GM23338 (cell line): Measurements from ENCODE around the gene TULP4. TPM values are rescaled to one million over a fixed set of nuclear protein-coding genes. Genes with fewer than 3 reads are reported as not detected.
"Not testable (repeated sequence)": the region's sequence is repeated elsewhere in the genome, so short reads cannot be mapped to it uniquely, and the experiment has no call there.

Source experiments
- ATAC-seq: fragments of 200-7000 bp; cut with Tn5 transposase; 3 replicates; pipeline ENCODE4 v1.9.1; 2020
- DNase-seq: peaks from one replicate; pipeline ENCODE4 v3.0.0-alpha.2; 2015; ENCODE audit warnings: low spot score
- H2AFZ ChIP-seq: fragments of 200-600 bp; sonication (generic); 2 replicates; pipeline ENCODE4 v1.8.0; 2016; ENCODE audit warnings: antibody characterized with exemption, mild to moderate bottlenecking, moderate library complexity
- H3F3A ChIP-seq: fragments of 200-600 bp; sonication (generic); replicated peaks from 2 replicates; pipeline ENCODE4 v1.8.0; 2017; ENCODE audit warnings: antibody characterized with exemption, mixed run types, low read depth
- H3K27ac ChIP-seq: fragments of 200-600 bp; sonication (generic); 2 replicates; pipeline ENCODE4 v1.6.1; 2016; ENCODE audit warnings: low read depth
- H3K27me3 ChIP-seq: fragments of 200-600 bp; sonication (generic); 2 replicates; pipeline ENCODE4 v1.8.0; 2016; ENCODE audit warnings: mild to moderate bottlenecking, mixed run types, moderate library complexity; ENCODE audit not compliant: insufficient read depth
- H3K36me3 ChIP-seq: fragments of 200-600 bp; sonication (generic); 2 replicates; pipeline ENCODE4 v1.8.0; 2016; ENCODE audit warnings: mild to moderate bottlenecking; ENCODE audit not compliant: insufficient read depth
- H3K4me1 ChIP-seq: fragments of 200-600 bp; sonication (generic); 2 replicates; pipeline ENCODE4 v1.8.0; 2016; ENCODE audit warnings: mild to moderate bottlenecking, moderate library complexity; ENCODE audit not compliant: insufficient read depth
- H3K4me2 ChIP-seq: fragments of 200-600 bp; sonication (generic); 2 replicates; pipeline ENCODE4 v1.7.1; 2017; ENCODE audit warnings: mixed run types
- H3K4me3 ChIP-seq: fragments of 200-600 bp; sonication (generic); 2 replicates; pipeline ENCODE4 v1.6.1; 2016; ENCODE audit warnings: mixed run types
- H3K79me2 ChIP-seq: fragments of 200-600 bp; sonication (generic); replicated peaks from 2 replicates; pipeline ENCODE4 v1.8.0; 2017; ENCODE audit warnings: mild to moderate bottlenecking; ENCODE audit not compliant: insufficient read depth
- H3K9me2 ChIP-seq: fragments of 200-600 bp; sonication (generic); 2 replicates; pipeline ENCODE4 v1.8.0; 2017; ENCODE audit not compliant: insufficient read depth
- H4K20me1 ChIP-seq: fragments of 200-600 bp; sonication (generic); replicated peaks from 2 replicates; pipeline ENCODE4 v1.8.0; 2017; ENCODE audit warnings: mild to moderate bottlenecking; ENCODE audit not compliant: insufficient read depth
- H3K27ac Mint-ChIP-seq: 2 replicates; pipeline ENCODE4 v1.8.0; 2020; ENCODE audit warnings: inconsistent platforms, mild to moderate bottlenecking, moderate library complexity, mixed read lengths
- H3K27me3 Mint-ChIP-seq: 3 replicates; pipeline ENCODE4 v1.8.0; 2022; ENCODE audit warnings: low read depth, mild to moderate bottlenecking, moderate library complexity, mixed read lengths, inconsistent platforms; ENCODE audit not compliant: insufficient read depth, poor library complexity
- H3K36me3 Mint-ChIP-seq: 3 replicates; pipeline ENCODE4 v1.8.0; 2021; ENCODE audit warnings: low read depth, mild to moderate bottlenecking, inconsistent platforms, moderate library complexity, mixed read lengths
- H3K4me1 Mint-ChIP-seq: 3 replicates; pipeline ENCODE4 v1.8.0; 2020; ENCODE audit warnings: mild to moderate bottlenecking, inconsistent platforms, mixed read lengths
- H3K4me3 Mint-ChIP-seq: 3 replicates; pipeline ENCODE4 v1.8.0; 2021; ENCODE audit warnings: moderate library complexity, mild to moderate bottlenecking, inconsistent platforms, mixed read lengths
- H3K9me3 Mint-ChIP-seq: 3 replicates; pipeline ENCODE4 v1.8.0; 2020; ENCODE audit warnings: moderate library complexity, mild to moderate bottlenecking, inconsistent platforms, mixed read lengths
- EZH2 ChIP-seq: fragments of 200-600 bp; sonication (generic); IDR thresholded peaks from one replicate; pipeline ENCODE4 v1.8.0; 2017; ENCODE audit warnings: antibody characterized with exemption, mild to moderate bottlenecking, low read depth; ENCODE audit not compliant: unreplicated experiment
- EZH2phosphoT487 ChIP-seq: fragments of 200-600 bp; sonication (generic); IDR thresholded peaks from one replicate; pipeline ENCODE4 v1.8.1; 2018; ENCODE audit warnings: antibody characterized with exemption; ENCODE audit not compliant: unreplicated experiment
- JUNB ChIP-seq: IDR thresholded peaks from one replicate; pipeline ENCODE4 v1.6.1; 2016; ENCODE audit warnings: antibody characterized with exemption; ENCODE audit not compliant: unreplicated experiment
- NANOG ChIP-seq: IDR thresholded peaks from 2 replicates; pipeline ENCODE4 v1.6.1; 2016; ENCODE audit warnings: antibody characterized with exemption, borderline replicate concordance
- POLR2AphosphoS5 ChIP-seq: IDR thresholded peaks from 2 replicates; pipeline ENCODE4 v1.6.1; 2016; ENCODE audit warnings: antibody characterized with exemption, low read depth
- ZNF114 ChIP-seq: fragments of 250-450 bp; sonication (Bioruptor Pico); IDR thresholded peaks from 2 replicates; pipeline ENCODE4 v1.5.0; 2020; ENCODE audit warnings: mild to moderate bottlenecking, moderate library complexity
- ZNF331 ChIP-seq: fragments of 250-450 bp; sonication (Bioruptor Pico); IDR thresholded peaks from 2 replicates; pipeline ENCODE4 v1.5.0; 2020; ENCODE audit warnings: low read depth, mild to moderate bottlenecking, moderate library complexity
- polyA plus RNA-seq: library from polyadenylated mRNA; unstranded; fragments of >200 nt; fragmentation: Nextera tagmentation; extraction: Ambion mirVana; gene quantifications from 2 replicates; pipeline ENCODE4 v1.2.1, GENCODE V29; 2016
- total RNA-seq: library from RNA; depleted of rRNA; stranded (reverse); fragments of >200 nt; shearing (Covaris generic); gene quantifications from 2 replicates; pipeline ENCODE4 v1.2.3, GENCODE V29; 2014
- TF ChIP-seq, protein P1 (sequence below): fragments of 250-450 bp; sonication (Bioruptor Pico); IDR thresholded peaks from 2 replicates; pipeline ENCODE4 v1.5.0; 2020; ENCODE audit warnings: mild to moderate bottlenecking, moderate library complexity
- TF ChIP-seq, protein P2 (sequence below): IDR thresholded peaks from 2 replicates; pipeline ENCODE4 v1.6.1; 2016; ENCODE audit warnings: antibody characterized with exemption
- TF ChIP-seq, protein P3 (sequence below), 2 experiments: fragments of 200-600 bp in 1 of 2; sonication (generic) in 1 of 2; conservative IDR thresholded peaks; 2 replicates each; pipeline versions ENCODE4 v1.5.1 to v1.6.1; 2016 to 2017; ENCODE audit warnings: antibody characterized with exemption in 2 of 2, low read depth in 2 of 2, mild to moderate bottlenecking in 2 of 2, moderate library complexity in 1 of 2

TULP4 gene
- total and polyA plus RNA-seq, 2 experiments from 2014 or later, result 31.2 to 50.2 TPM

DNA sequence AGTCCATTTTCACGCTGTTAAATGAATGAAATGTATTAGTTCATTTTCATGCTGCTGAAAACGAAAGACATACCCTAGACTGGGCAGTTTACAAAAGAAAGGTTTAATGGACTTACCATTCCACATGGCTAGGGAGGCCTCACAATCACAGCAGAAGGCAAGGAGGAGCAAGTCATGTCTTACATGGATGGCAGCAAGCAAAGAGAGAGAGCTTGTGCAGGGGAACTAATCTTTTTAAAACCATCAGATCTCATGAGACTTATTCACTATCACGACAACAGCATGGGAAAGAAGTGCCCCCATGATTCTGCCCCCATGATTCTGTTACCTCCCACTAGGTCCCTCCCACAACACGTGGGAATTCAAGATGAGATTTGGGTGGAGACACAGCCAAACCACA lies 79.7 kb downstream of the TULP4 start:
- not testable (repeated sequence) for DNase-seq, H3K36me3 ChIP-seq, H3K4me1 ChIP-seq, H3K9me2 ChIP-seq, H3K27ac Mint-ChIP-seq, H3K79me2 ChIP-seq, H3F3A ChIP-seq, H3K27ac ChIP-seq, H3K27me3 ChIP-seq, ATAC-seq, H3K4me3 Mint-ChIP-seq, H3K4me2 ChIP-seq, H3K4me1 Mint-ChIP-seq, H3K4me3 ChIP-seq, H4K20me1 ChIP-seq, H2AFZ ChIP-seq
- H3K9me3 Mint-ChIP-seq, result peaks cover 38% of the 10 kb centered on the region
- peaks cover 10% of the 10 kb centered on the region for H3K27me3 Mint-ChIP-seq
- peaks cover 42% of the 10 kb centered on the region for H3K36me3 Mint-ChIP-seq

GRCh38 chr6:158396136-158396535 lies 83.9 kb downstream of the TULP4 start:
- no peak overlapping the region for H3K4me3 Mint-ChIP-seq
- no peak overlapping the region for H3K4me3 ChIP-seq
- H3F3A ChIP-seq, result no peaks in the 10 kb centered on the region
- peaks cover 35% of the 10 kb centered on the region for H3K9me3 Mint-ChIP-seq
- H3K27ac Mint-ChIP-seq, result no peak overlapping the region
- H3K36me3 ChIP-seq, result no peaks in the 10 kb centered on the region
- H3K4me1 Mint-ChIP-seq, result no peaks in the 10 kb centered on the region
- ATAC-seq (no peak), DNase-seq (no peak)
- no peak overlapping the region for H3K4me2 ChIP-seq
- no peak overlapping the region for H3K27ac ChIP-seq
- H2AFZ ChIP-seq, result no peak overlapping the region
- no peaks in the 10 kb centered on the region for H3K79me2 ChIP-seq
- H4K20me1 ChIP-seq, result no peaks in the 10 kb centered on the region
- H3K4me1 ChIP-seq, result no peaks in the 10 kb centered on the region; the same call in 1 of the 2 replicates
- no peaks in the 10 kb centered on the region for H3K27me3 ChIP-seq
- H3K9me2 ChIP-seq, result no peaks in the 10 kb centered on the region
- peaks cover 37% of the 10 kb centered on the region for H3K36me3 Mint-ChIP-seq
- peaks cover 10% of the 10 kb centered on the region for H3K27me3 Mint-ChIP-seq
- TF ChIP-seq ZNF331 (CRISPR knock-in tag), result no peak
- no peak for TF ChIP-seq NANOG
- TF ChIP-seq, protein P1, sequence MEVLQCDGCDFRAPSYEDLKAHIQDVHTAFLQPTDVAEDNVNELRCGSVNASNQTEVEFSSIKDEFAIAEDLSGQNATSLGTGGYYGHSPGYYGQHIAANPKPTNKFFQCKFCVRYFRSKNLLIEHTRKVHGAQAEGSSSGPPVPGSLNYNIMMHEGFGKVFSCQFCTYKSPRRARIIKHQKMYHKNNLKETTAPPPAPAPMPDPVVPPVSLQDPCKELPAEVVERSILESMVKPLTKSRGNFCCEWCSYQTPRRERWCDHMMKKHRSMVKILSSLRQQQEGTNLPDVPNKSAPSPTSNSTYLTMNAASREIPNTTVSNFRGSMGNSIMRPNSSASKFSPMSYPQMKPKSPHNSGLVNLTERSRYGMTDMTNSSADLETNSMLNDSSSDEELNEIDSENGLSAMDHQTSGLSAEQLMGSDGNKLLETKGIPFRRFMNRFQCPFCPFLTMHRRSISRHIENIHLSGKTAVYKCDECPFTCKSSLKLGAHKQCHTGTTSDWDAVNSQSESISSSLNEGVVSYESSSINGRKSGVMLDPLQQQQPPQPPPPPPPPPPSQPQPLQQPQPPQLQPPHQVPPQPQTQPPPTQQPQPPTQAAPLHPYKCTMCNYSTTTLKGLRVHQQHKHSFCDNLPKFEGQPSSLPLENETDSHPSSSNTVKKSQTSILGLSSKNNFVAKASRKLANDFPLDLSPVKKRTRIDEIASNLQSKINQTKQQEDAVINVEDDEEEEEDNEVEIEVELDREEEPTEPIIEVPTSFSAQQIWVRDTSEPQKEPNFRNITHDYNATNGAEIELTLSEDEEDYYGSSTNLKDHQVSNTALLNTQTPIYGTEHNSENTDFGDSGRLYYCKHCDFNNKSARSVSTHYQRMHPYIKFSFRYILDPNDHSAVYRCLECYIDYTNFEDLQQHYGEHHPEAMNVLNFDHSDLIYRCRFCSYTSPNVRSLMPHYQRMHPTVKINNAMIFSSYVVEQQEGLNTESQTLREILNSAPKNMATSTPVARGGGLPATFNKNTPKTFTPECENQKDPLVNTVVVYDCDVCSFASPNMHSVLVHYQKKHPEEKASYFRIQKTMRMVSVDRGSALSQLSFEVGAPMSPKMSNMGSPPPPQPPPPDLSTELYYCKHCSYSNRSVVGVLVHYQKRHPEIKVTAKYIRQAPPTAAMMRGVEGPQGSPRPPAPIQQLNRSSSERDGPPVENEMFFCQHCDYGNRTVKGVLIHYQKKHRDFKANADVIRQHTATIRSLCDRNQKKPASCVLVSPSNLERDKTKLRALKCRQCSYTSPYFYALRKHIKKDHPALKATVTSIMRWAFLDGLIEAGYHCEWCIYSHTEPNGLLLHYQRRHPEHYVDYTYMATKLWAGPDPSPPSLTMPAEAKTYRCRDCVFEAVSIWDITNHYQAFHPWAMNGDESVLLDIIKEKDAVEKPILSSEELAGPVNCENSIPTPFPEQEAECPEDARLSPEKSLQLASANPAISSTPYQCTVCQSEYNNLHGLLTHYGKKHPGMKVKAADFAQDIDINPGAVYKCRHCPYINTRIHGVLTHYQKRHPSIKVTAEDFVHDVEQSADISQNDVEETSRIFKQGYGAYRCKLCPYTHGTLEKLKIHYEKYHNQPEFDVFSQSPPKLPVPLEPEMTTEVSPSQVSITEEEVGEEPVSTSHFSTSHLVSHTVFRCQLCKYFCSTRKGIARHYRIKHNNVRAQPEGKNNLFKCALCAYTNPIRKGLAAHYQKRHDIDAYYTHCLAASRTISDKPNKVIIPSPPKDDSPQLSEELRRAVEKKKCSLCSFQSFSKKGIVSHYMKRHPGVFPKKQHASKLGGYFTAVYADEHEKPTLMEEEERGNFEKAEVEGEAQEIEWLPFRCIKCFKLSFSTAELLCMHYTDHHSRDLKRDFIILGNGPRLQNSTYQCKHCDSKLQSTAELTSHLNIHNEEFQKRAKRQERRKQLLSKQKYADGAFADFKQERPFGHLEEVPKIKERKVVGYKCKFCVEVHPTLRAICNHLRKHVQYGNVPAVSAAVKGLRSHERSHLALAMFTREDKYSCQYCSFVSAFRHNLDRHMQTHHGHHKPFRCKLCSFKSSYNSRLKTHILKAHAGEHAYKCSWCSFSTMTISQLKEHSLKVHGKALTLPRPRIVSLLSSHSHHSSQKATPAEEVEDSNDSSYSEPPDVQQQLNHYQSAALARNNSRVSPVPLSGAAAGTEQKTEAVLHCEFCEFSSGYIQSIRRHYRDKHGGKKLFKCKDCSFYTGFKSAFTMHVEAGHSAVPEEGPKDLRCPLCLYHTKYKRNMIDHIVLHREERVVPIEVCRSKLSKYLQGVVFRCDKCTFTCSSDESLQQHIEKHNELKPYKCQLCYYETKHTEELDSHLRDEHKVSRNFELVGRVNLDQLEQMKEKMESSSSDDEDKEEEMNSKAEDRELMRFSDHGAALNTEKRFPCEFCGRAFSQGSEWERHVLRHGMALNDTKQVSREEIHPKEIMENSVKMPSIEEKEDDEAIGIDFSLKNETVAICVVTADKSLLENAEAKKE (CRISPR knock-in tag), result no peak
- TF ChIP-seq EZH2phosphoT487, result no peak
- no peak for TF ChIP-seq ZNF114
- TF ChIP-seq EZH2, result no peak
- no peak for TF ChIP-seq JUNB
- TF ChIP-seq POLR2AphosphoS5, result no peak
- TF ChIP-seq, protein P2, sequence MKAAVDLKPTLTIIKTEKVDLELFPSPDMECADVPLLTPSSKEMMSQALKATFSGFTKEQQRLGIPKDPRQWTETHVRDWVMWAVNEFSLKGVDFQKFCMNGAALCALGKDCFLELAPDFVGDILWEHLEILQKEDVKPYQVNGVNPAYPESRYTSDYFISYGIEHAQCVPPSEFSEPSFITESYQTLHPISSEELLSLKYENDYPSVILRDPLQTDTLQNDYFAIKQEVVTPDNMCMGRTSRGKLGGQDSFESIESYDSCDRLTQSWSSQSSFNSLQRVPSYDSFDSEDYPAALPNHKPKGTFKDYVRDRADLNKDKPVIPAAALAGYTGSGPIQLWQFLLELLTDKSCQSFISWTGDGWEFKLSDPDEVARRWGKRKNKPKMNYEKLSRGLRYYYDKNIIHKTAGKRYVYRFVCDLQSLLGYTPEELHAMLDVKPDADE, result no peak
- TF ChIP-seq, protein P3, sequence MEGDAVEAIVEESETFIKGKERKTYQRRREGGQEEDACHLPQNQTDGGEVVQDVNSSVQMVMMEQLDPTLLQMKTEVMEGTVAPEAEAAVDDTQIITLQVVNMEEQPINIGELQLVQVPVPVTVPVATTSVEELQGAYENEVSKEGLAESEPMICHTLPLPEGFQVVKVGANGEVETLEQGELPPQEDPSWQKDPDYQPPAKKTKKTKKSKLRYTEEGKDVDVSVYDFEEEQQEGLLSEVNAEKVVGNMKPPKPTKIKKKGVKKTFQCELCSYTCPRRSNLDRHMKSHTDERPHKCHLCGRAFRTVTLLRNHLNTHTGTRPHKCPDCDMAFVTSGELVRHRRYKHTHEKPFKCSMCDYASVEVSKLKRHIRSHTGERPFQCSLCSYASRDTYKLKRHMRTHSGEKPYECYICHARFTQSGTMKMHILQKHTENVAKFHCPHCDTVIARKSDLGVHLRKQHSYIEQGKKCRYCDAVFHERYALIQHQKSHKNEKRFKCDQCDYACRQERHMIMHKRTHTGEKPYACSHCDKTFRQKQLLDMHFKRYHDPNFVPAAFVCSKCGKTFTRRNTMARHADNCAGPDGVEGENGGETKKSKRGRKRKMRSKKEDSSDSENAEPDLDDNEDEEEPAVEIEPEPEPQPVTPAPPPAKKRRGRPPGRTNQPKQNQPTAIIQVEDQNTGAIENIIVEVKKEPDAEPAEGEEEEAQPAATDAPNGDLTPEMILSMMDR (conservative IDR thresholded peaks at IDR 0.05; ENCODE audit: low read depth in 2 of 2), result no peak
